SK-N-SH treated with all-trans-retinoic acid at 6 μM for 48 hours (cell line): ENCODE results near the gene MYOCD.

Experiments
- ARNTL ChIP-seq: fragments of 450-650 bp; formaldehyde crosslinking; IDR thresholded peaks from 2 replicates; pipeline ENCODE4 v1.5.0; 2020; ENCODE audit warnings: low read depth, mild to moderate bottlenecking, moderate library complexity, borderline replicate concordance
- BACH2 ChIP-seq: fragments of 250-450 bp; sonication (Bioruptor Pico); IDR thresholded peaks from 2 replicates; pipeline ENCODE4 v1.9.0; 2021; ENCODE audit warnings: mild to moderate bottlenecking, borderline replicate concordance
- GLIS3 ChIP-seq: fragments of 250-450 bp; sonication (Bioruptor Pico); IDR thresholded peaks from 2 replicates; pipeline ENCODE4 v1.5.0; 2020; ENCODE audit warnings: mild to moderate bottlenecking, moderate library complexity
- SNAI2 ChIP-seq: fragments of 250-450 bp; sonication (Bioruptor Pico); IDR thresholded peaks from 2 replicates; pipeline ENCODE4 v1.5.0; 2020; ENCODE audit warnings: mild to moderate bottlenecking, moderate library complexity
- TOX ChIP-seq: fragments of 250-450 bp; sonication (Bioruptor Pico); IDR thresholded peaks from 2 replicates; pipeline ENCODE4 v1.8.0; 2021; ENCODE audit warnings: mild to moderate bottlenecking, moderate library complexity, borderline replicate concordance
- ZFP3 ChIP-seq: fragments of 250-450 bp; sonication (Bioruptor Pico); IDR thresholded peaks from 2 replicates; pipeline ENCODE4 v1.5.0; 2020; ENCODE audit warnings: mild to moderate bottlenecking, moderate library complexity
- ZNF8 ChIP-seq: fragments of 450-650 bp; formaldehyde crosslinking; IDR thresholded peaks from 2 replicates; pipeline ENCODE4 v1.5.0; 2020; ENCODE audit warnings: mild to moderate bottlenecking, moderate library complexity
- TF ChIP-seq, protein P1 (sequence below): fragments of 250-450 bp; sonication (Bioruptor Pico); IDR thresholded peaks from 2 replicates; pipeline ENCODE4 v1.8.0; 2021; ENCODE audit warnings: low read depth, mild to moderate bottlenecking, moderate library complexity, borderline replicate concordance

- TF ChIP-seq BACH2 (CRISPR knock-in tag) (no peak), ARNTL (CRISPR knock-in tag) (no peak), SNAI2 (CRISPR knock-in tag) (no peak), GLIS3 (CRISPR knock-in tag) (no peak), ZFP3 (CRISPR knock-in tag) (no peak), TOX (CRISPR knock-in tag) (no peak), ZNF8 (CRISPR knock-in tag) (no peak)
- TF ChIP-seq, protein P1, sequence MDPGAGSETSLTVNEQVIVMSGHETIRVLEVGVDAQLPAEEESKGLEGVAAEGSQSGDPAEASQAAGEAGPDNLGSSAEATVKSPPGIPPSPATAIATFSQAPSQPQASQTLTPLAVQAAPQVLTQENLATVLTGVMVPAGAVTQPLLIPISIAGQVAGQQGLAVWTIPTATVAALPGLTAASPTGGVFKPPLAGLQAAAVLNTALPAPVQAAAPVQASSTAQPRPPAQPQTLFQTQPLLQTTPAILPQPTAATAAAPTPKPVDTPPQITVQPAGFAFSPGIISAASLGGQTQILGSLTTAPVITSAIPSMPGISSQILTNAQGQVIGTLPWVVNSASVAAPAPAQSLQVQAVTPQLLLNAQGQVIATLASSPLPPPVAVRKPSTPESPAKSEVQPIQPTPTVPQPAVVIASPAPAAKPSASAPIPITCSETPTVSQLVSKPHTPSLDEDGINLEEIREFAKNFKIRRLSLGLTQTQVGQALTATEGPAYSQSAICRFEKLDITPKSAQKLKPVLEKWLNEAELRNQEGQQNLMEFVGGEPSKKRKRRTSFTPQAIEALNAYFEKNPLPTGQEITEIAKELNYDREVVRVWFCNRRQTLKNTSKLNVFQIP (CRISPR knock-in tag): no peak
Observed at GRCh38 chr17:12744786-12745185, 79.1 kb downstream of the MYOCD start.
